GM12872 (cell line): Measurements from ENCODE around the gene LRP3.
A peak's percentile ranks its signal among the peaks of the same experiment; 100 is the strongest.

Experiments
- TF ChIP-seq, protein P1 (sequence below): IDR thresholded peaks from 3 replicates; pipeline ENCODE4 v1.5.1; 2011; ENCODE audit warnings: low read depth, mild to moderate bottlenecking, low read length, moderate library complexity; ENCODE audit not compliant: insufficient read depth

LRP3 gene

DNA sequence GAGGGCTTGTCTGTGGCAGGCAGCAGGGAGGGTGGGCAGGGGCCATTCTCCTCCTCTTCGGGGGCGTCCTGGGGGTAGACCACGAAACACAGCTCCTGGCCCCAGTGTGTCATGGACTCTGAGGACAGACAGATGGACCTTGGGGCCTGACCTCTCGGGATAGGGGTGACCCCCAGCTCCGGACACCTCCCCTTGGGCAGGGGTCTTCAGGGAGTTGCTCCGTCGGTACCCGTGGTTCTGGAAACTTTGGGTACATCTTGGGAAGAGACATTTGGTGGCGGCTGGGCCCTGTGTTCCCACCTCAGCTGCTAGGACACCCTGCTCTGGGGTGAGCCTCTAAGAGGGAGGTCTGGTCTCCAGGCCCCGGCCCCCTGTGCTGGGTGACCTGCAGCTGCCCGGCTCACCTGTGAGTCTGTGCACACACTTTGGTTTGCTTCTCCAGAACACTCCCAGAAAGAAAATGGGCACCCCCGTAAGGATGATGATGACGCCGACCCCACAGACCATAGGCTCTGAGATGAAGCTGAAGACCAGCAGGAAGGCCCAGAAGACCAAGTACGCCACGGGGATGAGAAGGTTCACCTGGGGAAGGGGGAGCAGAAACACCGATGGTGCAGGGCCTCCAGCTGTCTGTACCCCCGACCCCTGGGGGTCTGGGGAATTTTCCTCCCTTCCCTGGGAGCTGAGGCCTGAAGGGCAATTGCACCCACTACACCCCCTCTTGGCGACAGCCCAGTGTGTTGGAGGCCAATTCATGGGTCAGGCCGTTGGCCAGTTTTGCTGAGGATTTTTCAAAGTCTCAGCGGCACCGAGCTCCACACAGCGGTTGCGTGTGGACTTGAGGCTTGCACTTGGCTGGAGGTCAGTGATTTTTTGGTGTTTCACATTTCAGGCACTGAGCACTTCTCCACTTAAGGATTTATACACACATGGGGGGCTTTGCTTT lies 15.0 kb downstream of the LRP3 start:
- TF ChIP-seq, protein P1, sequence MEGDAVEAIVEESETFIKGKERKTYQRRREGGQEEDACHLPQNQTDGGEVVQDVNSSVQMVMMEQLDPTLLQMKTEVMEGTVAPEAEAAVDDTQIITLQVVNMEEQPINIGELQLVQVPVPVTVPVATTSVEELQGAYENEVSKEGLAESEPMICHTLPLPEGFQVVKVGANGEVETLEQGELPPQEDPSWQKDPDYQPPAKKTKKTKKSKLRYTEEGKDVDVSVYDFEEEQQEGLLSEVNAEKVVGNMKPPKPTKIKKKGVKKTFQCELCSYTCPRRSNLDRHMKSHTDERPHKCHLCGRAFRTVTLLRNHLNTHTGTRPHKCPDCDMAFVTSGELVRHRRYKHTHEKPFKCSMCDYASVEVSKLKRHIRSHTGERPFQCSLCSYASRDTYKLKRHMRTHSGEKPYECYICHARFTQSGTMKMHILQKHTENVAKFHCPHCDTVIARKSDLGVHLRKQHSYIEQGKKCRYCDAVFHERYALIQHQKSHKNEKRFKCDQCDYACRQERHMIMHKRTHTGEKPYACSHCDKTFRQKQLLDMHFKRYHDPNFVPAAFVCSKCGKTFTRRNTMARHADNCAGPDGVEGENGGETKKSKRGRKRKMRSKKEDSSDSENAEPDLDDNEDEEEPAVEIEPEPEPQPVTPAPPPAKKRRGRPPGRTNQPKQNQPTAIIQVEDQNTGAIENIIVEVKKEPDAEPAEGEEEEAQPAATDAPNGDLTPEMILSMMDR: no peak

DNA sequence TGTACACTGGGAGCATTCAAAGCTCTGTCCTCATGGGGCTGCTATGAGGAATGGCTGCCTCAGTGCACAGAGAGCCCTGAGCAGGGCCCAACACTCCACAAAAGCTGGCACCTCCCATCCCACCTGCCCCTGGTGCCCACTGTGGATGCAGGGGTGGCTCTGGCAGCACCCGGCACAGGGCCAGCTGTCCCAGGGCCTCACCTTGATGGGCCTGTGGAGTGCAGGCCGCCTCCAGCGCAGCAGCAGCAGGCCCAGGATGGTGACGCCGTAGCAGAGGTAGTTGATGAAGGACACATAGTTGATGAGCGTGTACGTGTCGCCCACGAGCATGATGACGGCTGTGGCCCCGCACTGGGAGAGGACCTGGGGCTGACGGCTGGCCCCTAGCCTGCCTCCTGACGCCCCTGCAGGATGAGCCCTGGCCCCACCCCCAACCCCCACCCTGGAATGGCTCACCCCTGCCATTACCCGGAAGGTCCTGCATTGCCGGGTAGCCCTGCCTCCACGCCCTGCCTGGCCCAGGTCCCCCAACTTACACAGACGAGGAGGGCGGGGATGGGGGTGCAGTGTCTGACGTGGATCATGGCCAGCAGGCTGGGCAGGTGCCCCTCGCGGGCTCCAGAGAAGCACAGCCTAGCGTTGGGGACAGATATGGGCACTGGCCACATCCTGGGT lies 16.3 kb downstream of the LRP3 start:
- TF ChIP-seq, protein P1: no peak

DNA sequence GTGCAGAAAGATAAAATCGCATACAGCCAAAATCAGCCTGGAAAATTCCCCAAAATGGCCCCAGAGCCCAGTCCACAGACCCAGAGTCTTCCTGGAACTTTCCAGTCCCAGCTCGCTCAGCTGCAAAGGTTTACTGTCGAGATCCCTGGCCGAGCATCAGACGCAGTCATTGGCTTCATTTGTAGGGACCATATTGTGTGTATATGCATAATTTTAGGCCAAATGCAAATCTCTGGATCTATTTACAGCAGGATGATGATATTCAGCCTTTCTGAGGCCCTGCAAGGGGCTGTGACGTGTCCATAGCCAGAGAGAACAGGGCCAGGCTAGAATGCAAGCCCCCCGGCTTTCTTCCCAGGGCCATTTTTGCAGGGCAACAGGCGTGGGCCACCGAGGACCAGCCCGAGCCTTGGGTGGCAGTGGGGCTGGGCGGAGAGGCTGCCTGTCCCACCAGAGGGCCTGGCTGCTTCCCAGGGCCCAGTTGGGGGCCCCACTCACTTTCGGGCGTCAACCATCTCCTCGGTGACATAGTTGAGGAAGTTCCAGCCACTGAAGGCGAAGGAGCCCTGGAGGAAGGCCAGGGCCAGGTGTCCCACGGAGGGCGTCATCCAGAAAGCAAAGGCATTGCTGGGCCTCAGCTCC lies 17.8 kb downstream of the LRP3 start:
- TF ChIP-seq, protein P1: no peak

DNA sequence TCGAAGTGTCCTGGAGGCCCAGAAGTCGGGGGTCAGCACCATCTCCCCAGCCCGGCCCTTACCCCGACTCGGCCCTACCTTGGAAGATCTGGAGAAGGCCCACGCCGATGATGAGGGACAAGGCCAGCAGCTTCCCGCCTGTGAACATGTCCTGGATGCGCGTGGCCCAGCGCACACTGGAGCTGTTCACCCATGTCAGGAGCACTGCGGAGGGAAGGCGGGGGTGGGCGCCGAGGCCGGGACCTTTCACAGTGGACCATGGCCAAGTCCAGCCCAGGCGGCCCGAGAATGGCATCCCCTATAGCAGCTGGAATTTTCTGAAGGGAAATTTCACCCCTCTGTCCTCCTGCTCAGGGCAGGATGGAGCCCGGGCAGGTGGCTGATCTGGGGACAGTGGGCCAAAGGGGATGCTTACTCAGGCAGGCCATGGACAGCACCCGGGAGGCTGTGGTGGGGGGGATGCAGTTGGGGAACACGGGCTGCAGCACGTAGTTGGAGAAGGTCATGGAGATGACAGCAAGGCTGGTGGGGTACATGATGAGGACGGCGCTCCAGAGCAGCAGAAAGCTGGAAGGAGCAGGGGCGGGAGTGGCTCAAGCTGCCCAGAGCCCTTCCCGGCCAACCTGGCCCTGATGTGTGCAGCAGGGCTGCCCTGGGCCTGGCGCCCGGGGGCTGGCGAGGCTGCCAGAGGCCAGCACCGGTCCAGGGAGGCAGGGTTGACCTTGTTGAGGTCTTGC lies 18.5 kb downstream of the LRP3 start:
- TF ChIP-seq, protein P1: no peak

DNA sequence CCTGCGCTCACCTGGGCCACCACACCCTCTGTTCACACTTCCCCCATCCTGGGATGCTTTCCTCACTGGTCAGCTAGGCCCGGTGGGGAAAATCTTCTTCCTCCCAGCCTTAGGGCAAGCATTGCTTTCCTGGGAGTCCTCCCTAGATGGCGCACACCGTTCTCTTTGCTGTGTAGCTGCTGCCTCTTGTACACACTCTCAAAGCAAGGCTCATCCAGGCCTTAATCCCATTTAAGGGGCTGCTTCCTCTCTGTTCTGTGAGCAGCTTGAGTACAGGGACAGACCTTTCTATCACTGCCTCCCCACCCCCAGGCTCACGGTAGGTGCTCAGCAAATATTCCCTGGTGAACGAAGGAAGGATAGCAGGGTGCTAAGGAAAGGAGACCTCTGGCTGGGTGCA lies 20.5 kb downstream of the LRP3 start:
- TF ChIP-seq, protein P1: 0 out of 3 replicates have a peak, but pooled peaks have one; percentile 1

DNA sequence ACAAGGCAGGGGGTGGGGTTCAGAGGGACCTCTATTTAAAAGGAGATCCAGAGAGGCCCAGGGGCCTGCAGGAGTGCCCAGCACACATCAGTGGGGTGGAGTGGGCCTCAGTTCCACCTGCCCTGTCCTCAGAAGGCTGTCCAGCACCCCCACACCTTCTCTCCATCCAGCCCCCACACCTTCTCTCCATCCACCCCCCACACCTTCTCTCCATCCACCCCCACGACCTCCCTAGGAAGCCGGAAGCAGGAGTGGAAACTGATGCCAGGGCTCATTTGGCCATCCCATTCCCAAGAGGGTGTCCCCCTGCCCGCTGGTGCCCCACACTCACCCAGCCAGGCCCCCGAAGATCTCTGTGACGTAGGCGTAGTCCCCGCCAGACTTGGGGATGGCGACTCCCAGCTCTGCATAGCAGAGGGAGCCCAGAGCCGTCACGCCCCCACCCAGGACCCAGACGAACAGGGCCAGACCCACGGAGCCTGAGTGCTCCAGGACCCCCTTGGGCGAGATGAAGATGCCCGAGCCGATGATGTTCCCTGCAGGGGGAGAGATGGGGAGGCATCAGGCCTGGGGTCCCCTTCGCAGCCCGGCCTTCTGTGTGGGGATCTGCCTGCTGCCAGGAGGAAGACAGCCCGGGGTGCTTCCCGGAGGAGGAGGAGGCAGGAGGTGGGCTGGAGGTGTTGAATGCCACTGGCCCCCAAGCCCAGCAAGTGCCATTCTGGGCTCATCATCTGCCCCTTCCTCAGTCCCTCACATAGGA lies 21.5 kb downstream of the LRP3 start:
- TF ChIP-seq, protein P1: no peak
